Measurements from ENCODE around the gene HAND2.
A peak's percentile ranks its signal among the peaks of the same experiment; 100 is the strongest.

The HAND2 gene

DNA sequence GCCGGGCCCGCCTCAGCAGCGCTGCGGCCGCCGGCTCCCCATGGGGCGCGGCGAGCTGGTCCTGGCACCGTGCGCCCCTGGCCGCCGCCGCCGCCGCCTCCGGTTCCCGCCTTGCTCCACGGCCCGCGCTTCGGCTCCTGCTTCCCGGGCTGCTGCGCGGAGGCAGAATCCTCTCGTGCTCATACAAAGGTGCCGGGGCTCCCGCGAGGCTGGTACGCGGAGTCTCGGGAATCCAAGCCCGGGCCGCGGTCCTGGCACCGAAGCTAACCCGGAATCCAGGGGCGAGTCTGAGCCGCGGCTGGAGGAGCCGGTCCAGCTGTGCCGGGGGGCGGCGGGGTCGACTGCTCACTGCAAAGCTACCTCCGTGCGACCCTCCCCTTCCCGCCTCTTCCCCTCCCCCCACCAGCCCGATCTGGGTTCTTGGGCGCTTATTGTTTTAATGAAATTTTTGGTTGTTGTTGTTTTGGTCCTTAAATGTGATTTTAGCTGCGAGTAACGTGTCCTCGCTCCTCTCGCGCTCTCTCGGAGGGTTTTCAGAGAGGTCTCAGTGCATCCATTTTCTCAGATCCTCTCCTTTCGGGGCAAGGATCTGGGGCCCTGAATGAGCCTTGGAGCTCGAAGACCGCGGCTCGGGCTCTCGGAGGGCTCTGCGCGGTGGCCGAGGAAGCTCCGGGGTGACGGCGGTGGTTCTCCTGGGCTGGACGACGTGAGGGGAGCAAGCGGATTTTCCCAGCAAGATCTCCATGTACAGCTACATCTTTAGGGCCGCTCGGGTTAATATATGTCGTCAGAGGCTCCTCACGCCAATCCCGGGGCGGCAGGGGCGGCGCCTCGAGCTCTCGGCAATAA, at the start of gene HAND2:
Gene HAND2, minus strand, starts transcription at position 753 of the 849 bp plus-strand sequence. CDS start 940 bp downstream, outside the sequence.
- peak in 2 of 10 donors; percentile 62 to 85 for DNase-seq
- intact Hi-C loops (cut with DNase I) = no loop called here

- DNase-seq = no peak
- intact Hi-C loops (cut with DNase I) = no loop called here
Measured at GRCh38 chr4:173578956-173579355, 48.9 kb upstream of the HAND2 start.

DNA sequence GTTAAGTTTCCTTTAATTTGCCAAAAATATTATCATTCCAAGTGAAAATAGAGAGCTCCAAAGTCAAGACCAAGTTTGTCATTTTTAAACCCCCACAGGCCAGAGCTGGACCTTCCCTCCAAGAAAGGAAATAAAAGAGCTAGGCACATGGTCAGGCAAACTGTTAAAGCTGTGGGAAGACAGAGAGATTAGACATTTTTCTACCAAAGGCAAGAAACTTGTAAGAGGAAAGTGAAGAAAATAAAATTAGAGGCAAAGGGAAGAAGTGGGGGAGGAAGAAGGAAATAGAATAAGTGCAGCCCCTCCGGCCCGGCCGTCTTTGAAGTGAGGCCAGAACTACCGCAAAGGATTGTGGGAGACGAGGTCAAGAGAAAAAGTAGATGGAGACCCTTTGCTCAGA, 47.9 kb upstream of the HAND2 start:
- no peak for DNase-seq
- intact Hi-C loops (cut with DNase I) = no loop called here

DNA sequence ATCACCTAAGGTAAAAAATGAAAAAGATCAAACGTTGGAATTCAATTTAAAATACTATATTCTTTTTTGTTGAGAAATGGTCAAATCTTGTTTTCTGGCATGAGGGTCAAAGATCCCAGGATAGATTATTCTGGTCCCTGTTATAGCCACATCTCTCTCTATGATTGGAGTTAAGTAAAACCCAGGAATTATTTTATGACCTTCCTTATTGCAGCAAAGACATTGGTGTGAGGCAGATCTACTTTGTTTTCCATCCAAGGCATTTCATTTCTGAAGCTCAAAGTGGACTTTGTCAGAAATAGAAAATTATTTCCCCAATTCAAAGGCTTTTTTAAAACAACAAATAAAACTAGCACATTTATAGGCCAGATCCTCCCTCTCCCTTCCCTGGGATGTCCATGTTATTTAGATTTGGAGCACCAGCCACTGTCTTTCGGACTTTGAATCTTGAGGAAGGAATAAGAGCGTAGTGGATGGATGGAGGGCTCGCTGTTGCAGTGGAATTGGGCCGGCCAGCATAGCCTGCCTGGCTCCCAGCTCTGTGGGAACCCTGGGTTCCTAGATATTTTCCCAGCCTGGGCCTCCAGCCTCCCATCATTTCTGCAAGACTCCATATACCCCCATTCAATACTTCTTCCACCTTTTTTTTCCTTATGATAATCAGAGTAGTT, 45.6 kb upstream of the HAND2 start:
- DNase-seq = peak in 1 of 10 donors; percentile 76
- intact Hi-C loops (cut with DNase I) = no loop called here

DNA sequence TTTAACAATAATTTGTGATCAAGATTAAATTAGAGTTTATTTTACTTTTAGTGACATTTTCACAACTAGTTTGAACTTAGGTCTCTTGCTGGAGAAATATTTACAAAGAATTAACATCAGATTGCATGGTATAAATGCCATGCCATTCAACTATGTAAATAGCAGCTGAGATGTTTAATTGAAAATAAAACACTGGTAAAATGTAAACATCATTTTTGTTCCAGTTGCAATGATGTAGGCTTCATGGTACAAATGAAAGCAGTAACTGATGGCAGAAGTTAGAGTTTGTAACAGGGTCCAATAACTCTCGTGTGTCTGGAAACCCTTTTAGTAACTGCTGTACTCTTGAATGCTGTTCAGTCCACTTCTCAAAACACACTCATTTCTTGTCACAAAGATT, 43.7 kb upstream of the HAND2 start:
- intact Hi-C loops (cut with DNase I) = no loop called here

DNA sequence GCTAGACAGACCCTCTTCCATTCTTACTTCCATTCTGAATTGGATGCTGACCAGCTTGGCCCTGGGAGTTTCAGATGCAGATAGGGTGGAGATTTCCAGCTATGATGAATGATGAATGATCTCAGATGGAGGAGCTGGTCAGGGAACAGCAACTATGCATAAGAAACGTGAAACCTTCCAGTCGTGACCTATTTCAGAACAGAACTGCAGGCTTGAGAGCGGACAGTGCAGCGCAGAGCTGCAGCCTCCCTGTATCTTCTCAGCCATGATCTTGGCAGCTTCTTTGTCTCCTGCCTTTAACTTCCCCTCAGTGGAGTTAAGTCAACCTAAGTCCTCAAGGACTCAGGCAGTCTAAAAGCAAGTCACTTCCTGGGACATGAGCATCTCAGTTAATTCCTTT, 43.3 kb upstream of the HAND2 start:
- intact Hi-C loops (cut with DNase I) = no loop called here
- no peak for DNase-seq

More for the DNA sequence above, 43.7 kb upstream of the HAND2 start:
- DNase-seq = no peak

GRCh38 chr4:173572493-173573129, 42.6 kb upstream of the HAND2 start:
- DNase-seq = no peak
- intact Hi-C loops (cut with DNase I) = no loop called here

- intact Hi-C loops (cut with DNase I) = no loop called here
- no peak for DNase-seq
Measured at GRCh38 chr4:173571620-173572019, 41.6 kb upstream of the HAND2 start.

DNA sequence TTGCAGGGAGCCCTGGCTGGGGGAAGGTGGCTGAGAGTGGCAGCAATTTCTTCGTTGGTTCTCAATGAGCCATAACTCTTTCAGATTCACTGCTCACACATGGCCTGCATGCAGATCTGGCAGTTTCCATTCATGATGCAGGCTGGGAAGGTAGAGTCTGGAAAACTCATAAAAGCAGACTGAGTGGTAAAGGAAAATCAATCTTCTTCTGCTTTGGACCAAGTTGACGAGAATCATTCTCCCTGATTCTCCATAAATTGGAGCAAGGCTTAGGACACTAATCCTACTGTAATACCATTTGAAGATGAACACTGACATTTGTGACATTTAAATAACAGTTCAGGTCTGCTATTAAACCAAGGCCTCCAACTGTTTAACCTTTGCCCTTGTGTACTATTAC, 35.3 kb upstream of the HAND2 start:
- no peak for DNase-seq
- intact Hi-C loops (cut with DNase I) = no loop called here

DNA sequence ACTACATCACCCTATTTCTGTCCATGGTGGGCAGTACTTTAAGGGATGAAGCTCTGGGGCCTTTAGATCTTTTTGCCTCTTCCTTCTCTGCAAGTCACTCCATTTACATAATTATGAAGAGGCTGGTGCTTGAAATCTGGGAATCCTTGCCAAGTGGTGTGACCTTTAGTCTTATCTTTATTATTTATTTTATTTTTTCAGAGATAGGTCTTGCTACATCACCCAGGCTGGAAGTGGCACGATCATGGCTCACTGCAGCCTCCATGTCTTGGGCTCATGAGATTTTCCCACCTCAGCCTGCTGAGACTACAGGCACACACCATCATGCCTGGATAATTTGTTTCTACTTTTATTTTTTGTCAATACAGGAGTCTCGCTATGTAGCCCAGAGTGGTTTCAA, 34.4 kb upstream of the HAND2 start:
- intact Hi-C loops (cut with DNase I) = no loop called here
- no peak for DNase-seq

- intact Hi-C loops (cut with DNase I) = no loop called here
- DNase-seq = no peak
Measured at GRCh38 chr4:173560896-173561295, 30.9 kb upstream of the HAND2 start.

DNA sequence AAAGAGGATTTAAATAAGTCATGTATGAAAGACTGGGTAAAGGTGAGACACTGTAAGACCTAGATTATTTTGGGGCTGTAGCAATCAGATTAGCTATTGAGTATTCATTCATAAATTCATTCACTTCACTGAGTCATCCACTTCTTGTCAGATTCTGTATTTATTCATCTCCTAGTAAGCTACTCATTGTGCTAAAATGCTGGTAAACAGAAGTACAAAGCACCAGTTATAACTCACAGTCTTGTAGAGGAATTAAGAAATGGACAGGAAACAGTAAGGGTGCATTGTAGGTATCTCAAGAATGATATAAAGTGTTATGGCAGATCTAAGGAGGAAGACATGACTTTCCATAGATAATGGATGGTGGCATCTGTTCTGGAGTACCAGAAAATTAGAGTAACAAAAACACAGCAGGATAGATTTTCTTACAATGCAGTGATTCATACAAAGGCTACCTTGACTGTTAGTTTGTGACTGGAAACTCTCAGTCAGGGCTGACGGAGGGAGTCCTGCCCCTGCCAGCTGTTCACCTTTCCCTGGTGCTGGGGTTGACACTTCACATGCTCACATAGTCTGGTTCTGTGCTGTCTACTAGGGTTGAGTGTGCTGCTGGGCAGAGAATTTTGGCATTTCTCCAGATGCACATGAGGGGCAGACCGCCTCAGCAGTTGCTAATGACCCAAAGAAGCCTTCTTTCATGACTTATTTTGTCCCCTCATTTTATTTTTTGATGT, 26.5 kb upstream of the HAND2 start:
- DNase-seq = no peak
- intact Hi-C loops (cut with DNase I) = no loop called here

GRCh38 chr4:173547889-173548288, 17.9 kb upstream of the HAND2 start:
- no peak for DNase-seq
- intact Hi-C loops (cut with DNase I) = no loop called here

- DNase-seq = no peak
- intact Hi-C loops (cut with DNase I) = no loop called here
Measured at GRCh38 chr4:173546776-173547175, 16.7 kb upstream of the HAND2 start.

DNA sequence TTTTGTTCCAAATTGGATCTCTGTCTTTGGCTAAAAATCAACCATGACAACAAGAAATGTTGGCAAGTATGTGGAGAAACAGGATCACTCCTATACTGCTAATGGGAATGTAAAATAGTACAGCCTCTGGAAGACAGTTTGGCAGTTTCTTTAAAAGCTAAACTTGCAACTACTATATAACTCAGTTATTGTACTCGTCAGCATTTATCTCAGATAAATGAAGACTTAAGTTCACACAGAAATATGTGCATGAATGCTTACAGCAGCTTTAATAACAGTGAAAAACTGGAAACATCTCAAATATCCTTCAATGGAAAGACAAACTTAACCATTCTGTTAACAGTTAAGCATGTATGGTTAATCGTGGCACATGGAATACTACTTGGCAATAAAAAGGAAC, 15.4 kb upstream of the HAND2 start:
- DNase-seq = no peak
- intact Hi-C loops (cut with DNase I) = no loop called here

- intact Hi-C loops (cut with DNase I) = no loop called here
- no peak for DNase-seq
Measured at GRCh38 chr4:173543266-173543665, 13.2 kb upstream of the HAND2 start.

DNA sequence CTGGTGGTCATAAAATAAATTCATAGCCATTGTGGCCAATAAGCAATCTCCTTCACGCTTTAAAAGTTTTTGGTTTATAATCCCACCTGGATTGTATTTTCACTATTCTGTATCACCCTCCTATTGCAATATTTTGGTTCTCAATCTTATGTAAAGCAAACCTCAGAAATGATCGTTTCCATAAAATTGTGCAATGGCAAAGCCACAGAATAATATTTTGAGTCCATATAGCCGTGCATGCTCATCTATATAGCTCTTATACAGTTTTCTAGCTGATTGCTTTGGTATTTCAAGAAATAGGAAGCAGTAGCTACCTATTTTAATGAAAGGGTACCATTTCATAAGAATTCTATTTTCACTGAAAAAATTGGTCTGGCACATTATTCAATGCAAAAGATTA, 10.0 kb upstream of the HAND2 start:
- intact Hi-C loops (cut with DNase I) = no loop called here
- DNase-seq = no peak

GRCh38 chr4:173538909-173539445, 8.9 kb upstream of the HAND2 start:
- DNase-seq = no peak
- intact Hi-C loops (cut with DNase I) = no loop called here

- DNase-seq = peak in 1 of 10 donors; percentile 75
- intact Hi-C loops (cut with DNase I) = no loop called here
Measured at GRCh38 chr4:173538148-173538908, 8.3 kb upstream of the HAND2 start.

DNA sequence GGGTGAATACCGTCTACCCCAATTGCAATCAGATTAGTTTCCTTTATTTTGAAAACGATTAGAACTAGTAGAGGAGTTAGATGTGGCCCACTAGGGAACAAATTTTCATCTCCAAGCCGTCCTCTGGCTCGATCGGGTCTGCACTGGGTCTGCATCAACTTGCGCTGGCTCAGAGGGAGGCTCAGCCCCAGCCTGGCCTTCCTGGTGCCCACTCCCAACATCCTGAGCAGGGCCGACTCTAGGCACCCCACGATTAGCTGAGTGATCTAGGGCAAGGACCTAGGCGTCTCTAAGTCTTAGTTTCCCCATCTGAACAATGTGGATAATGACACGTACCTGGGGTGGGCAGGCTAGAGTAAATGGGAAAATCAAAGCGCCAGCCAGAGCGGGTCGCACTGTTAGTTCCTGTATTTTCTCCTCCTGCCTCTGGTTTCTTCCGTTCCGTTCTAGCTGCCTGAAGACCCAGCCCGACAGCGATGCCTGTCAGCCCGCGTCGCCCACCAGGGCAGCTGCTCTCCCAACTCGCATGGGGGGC, 7.7 kb upstream of the HAND2 start:
- DNase-seq = peak in 1 of 10 donors; percentile 76
- intact Hi-C loops (cut with DNase I) = no loop called here
